HepG2 (cell line): Measurements from ENCODE around the gene RTBDN. TPM values are rescaled to one million over a fixed set of nuclear protein-coding genes. Genes with fewer than 3 reads are reported as not detected.
A peak's percentile ranks its signal among the peaks of the same experiment; 100 is the strongest.

Experiments used
- ARNT2 ChIP-seq: sonication (generic); formaldehyde crosslinking; IDR thresholded peaks from 2 replicates; pipeline ENCODE4 v1.8.0; 2022; ENCODE audit warnings: mild to moderate bottlenecking, low read depth, missing genetic modification reagents, moderate library complexity
- FOSL2 ChIP-seq: sonication (generic); formaldehyde crosslinking; IDR thresholded peaks from 2 replicates; pipeline ENCODE4 v1.4.0; 2020; ENCODE audit warnings: missing genetic modification reagents
- GFI1 ChIP-seq: sonication (generic); formaldehyde crosslinking; IDR thresholded peaks from 2 replicates; pipeline ENCODE4 v1.5.0; 2020; ENCODE audit warnings: missing genetic modification reagents, mild to moderate bottlenecking, borderline replicate concordance
- HMGXB4 ChIP-seq, 2 experiments: sonication (generic) in 1 of 2; formaldehyde crosslinking in 1 of 2; IDR thresholded peaks; 2 replicates each; pipeline versions ENCODE4 v1.4.0 to v1.6.1; 2018 to 2020; ENCODE audit warnings: missing genetic modification reagents in 2 of 2, borderline replicate concordance in 1 of 2, low read depth in 1 of 2, mild to moderate bottlenecking in 1 of 2, missing biosample characterization in 1 of 2
- HOXA3 ChIP-seq: sonication (generic); formaldehyde crosslinking; IDR thresholded peaks from 2 replicates; pipeline ENCODE4 v1.5.0; 2020; ENCODE audit warnings: missing genetic modification reagents
- IRX3 ChIP-seq: sonication (generic); formaldehyde crosslinking; IDR thresholded peaks from 2 replicates; pipeline ENCODE4 v1.8.1; 2023; ENCODE audit warnings: mild to moderate bottlenecking, low read depth, missing genetic modification reagents, borderline replicate concordance
- JUNB ChIP-seq: sonication (generic); formaldehyde crosslinking; IDR thresholded peaks from 2 replicates; pipeline ENCODE4 v1.8.0; 2022; ENCODE audit warnings: missing genetic modification reagents, mild to moderate bottlenecking, borderline replicate concordance
- KLF6 ChIP-seq: IDR thresholded peaks from 2 replicates; pipeline ENCODE4 v1.8.0; 2016; ENCODE audit warnings: missing biosample characterization, missing genetic modification reagents
- NCOA1 ChIP-seq: sonication (generic); formaldehyde crosslinking; IDR thresholded peaks from 2 replicates; pipeline ENCODE4 v1.9.0; 2021; ENCODE audit warnings: missing genetic modification reagents
- NR3C1 ChIP-seq: sonication (generic); formaldehyde crosslinking; IDR thresholded peaks from 2 replicates; pipeline ENCODE4 v1.4.0; 2020; ENCODE audit warnings: missing genetic modification reagents
- POLR2A ChIP-seq, 2 experiments: IDR thresholded peaks; 2 replicates each; pipeline ENCODE4 v1.6.1; 2011; ENCODE audit warnings: low read depth in 2 of 2, low read length in 2 of 2, mild to moderate bottlenecking in 1 of 2, moderate library complexity in 1 of 2; ENCODE audit not compliant: insufficient read depth in 1 of 2
- TGIF2 ChIP-seq: IDR thresholded peaks from 2 replicates; pipeline ENCODE4 v1.6.1; 2016; ENCODE audit warnings: control low read depth, missing compliant biosample characterization
- TRIM22 ChIP-seq: fragments of 450-650 bp; IDR thresholded peaks from 2 replicates; pipeline ENCODE4 v1.6.1; 2017
- ZNF407 ChIP-seq: sonication (generic); formaldehyde crosslinking; IDR thresholded peaks from one replicate; pipeline ENCODE4 v1.5.1; 2020; ENCODE audit warnings: mild to moderate bottlenecking, missing genetic modification reagents; ENCODE audit errors: not compliant biosample characterization
- ZNF468 ChIP-seq: sonication (generic); formaldehyde crosslinking; IDR thresholded peaks from 2 replicates; pipeline ENCODE4 v1.8.0; 2022; ENCODE audit warnings: mild to moderate bottlenecking, moderate library complexity, missing genetic modification reagents
- ZUFSP ChIP-seq: sonication (generic); formaldehyde crosslinking; IDR thresholded peaks from 2 replicates; pipeline ENCODE4 v1.9.0; 2021; ENCODE audit warnings: missing genetic modification reagents, mild to moderate bottlenecking, borderline replicate concordance
- polyA plus RNA-seq, 8 experiments: library from polyadenylated mRNA; depleted of rRNA in 3 of 8; stranded (reverse) in 7 of 8; unstranded in 1 of 8; fragments of >200 nt; fragmentation: Illumina TruSeq in 4 of 8; extraction: Trizol in 4 of 8; gene quantifications; 2 replicates each; pipeline versions ENCODE4 v1.2.1 to v1.2.3, GENCODE V29; 2011 to 2016; ENCODE audit warnings: low read depth in 4 of 8, missing spikeins in 1 of 8, mixed read lengths in 1 of 8; ENCODE audit not compliant: insufficient read depth in 1 of 8
- total RNA-seq, 5 experiments: library from RNA; depleted of rRNA; stranded (reverse); fragments of >200 nt; fragmentation: Illumina TruSeq; extraction: Trizol; gene quantifications; 2 replicates each; pipeline ENCODE4 v1.2.3, GENCODE V29; 2016; ENCODE audit warnings: low read depth in 1 of 5

Gene RTBDN
- total and polyA plus RNA-seq, 2 of the 13 experiments (the other 11 are each of a cell fraction or from before 2014, with no cell fraction given) = 0.27 to 0.48 TPM

GRCh38 chr19:12801466-12802266 lies 32.7 kb downstream of the RTBDN start, which contains the start of the genes PRDX2 and THSD8 (continued):
- TF ChIP-seq TGIF2 (CRISPR knock-in tag) (no peak), ARNT2 (CRISPR knock-in tag) (peak; percentile 72; the same call in 1 of the 2 replicates), ZNF407 (CRISPR knock-in tag) (peak; percentile 70), POLR2A (IDR thresholded peaks at IDR 0.05; ENCODE audit: insufficient read depth in 1 of 2, low read depth in 2 of 2, low read length in 2 of 2) (peak; percentile 98 to 100), JUNB (CRISPR knock-in tag) (no peak), ZNF468 (CRISPR knock-in tag) (no peak), NCOA1 (CRISPR knock-in tag) (peak; percentile 89), GFI1 (peak; percentile 63; the same call in 1 of the 2 replicates), IRX3 (0 out of 2 replicates have a peak, but pooled peaks have one; percentile 68), ZUFSP (no peak), HOXA3 (CRISPR knock-in tag) (peak; percentile 86), NR3C1 (CRISPR knock-in tag) (no peak), TRIM22 (no peak), HMGXB4 (CRISPR knock-in tag; IDR thresholded peaks at IDR 0.05; ENCODE audit: borderline replicate concordance in 1 of 2, low read depth in 1 of 2) (peak; percentile 64 to 93), KLF6 (CRISPR knock-in tag) (no peak), FOSL2 (CRISPR knock-in tag) (no peak; the same call in none of the 2 replicates)
